Stimulated activated CD4-positive, alpha-beta T cell treated with anti-CD3 and anti-CD28 coated beads, Interleukin-15, amount 100 ng/mL, for 24 hours (primary cell): ENCODE measurements around the gene AGK.
"Not testable (repeated sequence)": the region's sequence is repeated elsewhere in the genome, so short reads cannot be mapped to it uniquely, and the experiment has no call there.

Experiments used
- DNase-seq: peaks from one replicate; pipeline ENCODE4 v3.0.0-alpha.2; 2020

The AGK gene

GRCh38 chr7:141590071-141590470, 38.9 kb downstream of the AGK start:
- no peak for DNase-seq

DNA sequence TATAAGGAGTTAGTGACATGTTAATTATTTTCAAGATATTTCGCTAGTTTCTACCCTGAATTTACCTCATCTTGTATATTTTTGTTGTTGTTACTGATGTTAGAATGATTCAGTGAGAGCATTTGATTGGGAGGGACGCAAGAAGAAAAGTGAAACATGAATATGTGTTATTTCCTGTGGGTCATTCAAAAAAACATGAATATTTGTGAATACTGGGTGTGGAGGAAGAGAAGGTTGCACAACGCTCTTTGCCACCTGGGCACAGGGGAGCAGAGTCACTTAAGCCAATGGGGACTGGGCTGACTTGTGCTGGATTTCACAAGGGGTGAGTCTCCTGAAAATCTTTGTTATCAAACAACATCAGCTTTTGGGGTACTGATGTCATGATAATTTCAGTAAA, 39.5 kb downstream of the AGK start:
- no peak for DNase-seq

DNA sequence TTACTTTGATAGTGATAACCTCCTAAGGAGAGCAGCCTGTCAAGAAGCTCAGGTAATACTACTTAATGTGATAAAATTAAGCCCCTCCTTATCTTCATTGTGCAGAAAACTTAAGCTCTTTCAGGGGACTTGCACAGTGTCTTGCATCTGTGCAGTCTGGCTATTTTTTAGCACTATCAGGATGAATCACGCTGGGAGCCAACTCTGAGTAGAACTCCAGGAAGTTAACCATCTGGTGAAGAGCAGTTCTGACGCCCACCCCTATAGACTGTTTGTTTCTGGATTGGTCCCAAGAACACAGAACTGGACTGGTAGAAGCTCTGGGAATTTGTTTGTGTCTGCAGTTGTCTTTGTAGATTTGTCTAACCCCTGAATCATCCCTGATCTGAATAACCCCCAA, 41.9 kb downstream of the AGK start:
- no peak for DNase-seq

DNA sequence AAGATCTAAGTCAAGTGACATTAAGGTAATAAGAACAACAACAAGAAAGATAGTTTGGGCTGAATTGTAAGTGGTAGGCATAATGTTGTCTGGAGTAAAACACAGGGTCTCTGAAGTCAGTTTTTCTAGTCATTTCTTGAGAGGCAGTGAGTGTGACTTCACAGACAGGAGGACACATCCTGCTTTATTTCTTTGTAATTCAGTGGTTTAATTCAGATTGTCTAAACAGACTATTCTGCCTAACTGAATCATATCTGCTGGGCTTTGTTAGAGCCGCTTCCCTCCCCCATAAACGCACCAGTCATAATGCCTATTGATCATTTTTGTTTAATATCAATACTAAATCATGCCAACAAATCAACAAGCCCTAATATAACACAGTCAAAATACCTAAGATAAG, 46.8 kb downstream of the AGK start:
- no peak for DNase-seq

DNA sequence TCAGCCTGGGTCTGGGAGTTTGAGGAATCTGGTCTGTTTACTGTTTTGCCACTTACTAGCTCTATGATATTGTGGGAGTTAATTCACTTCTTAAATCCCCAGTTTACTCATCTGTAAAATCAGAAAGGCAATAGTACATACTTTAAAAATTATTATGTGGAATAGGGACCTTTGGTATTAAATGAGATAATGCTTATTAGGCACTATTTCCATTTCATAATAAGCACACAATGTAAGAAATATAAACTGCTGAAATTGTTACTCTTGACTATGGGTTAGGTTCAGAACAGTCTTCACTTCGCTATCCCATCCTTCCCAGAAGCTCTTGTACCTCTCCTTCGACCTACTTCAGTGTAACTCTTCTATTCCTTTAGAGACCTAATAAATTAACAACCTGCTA, 47.2 kb downstream of the AGK start:
- DNase-seq, result no peak

GRCh38 chr7:141600168-141601006, 49.2 kb downstream of the AGK start:
- no peak for DNase-seq

GRCh38 chr7:141609576-141609975, 58.4 kb downstream of the AGK start:
- DNase-seq, result no peak

DNA sequence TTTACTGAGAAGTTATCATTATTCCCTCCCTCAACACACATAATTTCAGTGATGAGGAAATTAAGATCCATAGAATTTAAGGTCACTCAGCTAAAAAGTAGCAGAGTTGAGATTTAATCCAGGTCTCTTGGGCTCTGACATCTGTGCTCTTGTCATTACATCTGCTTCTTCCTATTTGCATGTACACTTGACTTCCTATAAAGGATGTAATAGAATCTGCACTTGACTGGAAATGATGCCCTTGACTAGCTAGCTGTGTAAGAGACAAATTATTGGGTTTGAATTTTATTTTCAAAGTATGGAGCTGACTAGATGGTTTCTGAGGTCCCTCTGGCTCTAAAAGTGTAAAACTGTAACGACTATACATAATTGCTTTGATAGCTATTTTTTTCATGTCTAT, 59.5 kb downstream of the AGK start:
- DNase-seq, result no peak

GRCh38 chr7:141612861-141613260, 61.7 kb downstream of the AGK start:
- DNase-seq, result no peak

DNA sequence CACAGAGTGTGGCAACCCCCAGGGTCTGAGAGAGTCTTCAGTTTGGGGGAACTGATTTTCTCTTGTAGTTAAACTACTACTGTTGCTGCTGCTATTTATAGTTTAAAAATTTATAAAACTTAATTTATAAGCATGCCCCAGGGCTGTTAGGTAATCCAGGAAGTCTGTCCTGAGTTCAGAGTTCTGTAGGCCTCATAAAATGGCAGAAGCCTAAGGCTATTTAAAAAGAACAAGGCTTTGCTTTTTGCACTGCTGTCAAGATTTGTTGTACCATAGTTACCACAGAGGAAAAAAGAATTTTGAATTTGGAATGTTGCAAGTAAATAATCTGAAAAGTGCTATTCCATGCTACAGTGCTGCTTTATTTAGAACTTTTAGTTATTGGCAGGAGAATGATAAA, 66.1 kb downstream of the AGK start:
- no peak for DNase-seq

DNA sequence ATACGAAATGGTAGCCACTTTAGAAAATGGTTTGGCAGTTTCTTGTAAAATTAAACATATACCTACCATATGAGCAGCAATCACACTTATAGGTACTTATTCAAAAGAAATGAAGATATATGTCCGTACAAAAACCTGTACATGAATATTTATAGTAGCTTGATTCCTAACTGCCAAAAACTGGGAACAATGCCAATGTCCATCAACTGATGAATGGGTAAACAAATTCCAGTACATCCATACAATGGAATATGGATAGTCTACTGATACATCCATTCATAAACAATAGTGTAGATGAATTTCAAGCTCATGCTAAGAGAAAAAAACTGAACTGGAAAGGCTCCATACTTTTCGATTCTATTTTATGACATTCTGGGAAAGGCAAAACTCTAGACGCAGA, 68.5 kb downstream of the AGK start:
- no peak for DNase-seq

DNA sequence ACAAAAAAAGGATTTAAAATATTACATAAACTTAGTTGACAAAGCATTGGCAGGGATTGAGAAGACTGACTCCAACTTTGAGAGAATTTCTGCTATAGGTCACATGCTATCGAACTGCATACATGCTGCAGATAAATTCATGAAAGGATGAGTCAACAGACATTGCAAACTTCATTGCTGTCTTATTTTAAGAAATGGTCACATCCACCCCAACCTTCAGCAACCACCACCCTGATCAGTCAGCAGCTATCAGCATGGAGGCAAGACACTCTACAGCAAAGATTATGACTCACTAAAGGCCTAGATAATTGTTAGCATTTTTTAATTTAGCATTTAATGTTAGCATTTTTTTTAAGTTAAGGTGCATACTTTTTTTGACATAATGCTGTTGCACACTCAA, 73.6 kb downstream of the AGK start:
- no peak for DNase-seq

- DNase-seq, result no peak
These were observed 79.4 kb downstream of the AGK start for GRCh38 chr7:141630621-141631020.

DNA sequence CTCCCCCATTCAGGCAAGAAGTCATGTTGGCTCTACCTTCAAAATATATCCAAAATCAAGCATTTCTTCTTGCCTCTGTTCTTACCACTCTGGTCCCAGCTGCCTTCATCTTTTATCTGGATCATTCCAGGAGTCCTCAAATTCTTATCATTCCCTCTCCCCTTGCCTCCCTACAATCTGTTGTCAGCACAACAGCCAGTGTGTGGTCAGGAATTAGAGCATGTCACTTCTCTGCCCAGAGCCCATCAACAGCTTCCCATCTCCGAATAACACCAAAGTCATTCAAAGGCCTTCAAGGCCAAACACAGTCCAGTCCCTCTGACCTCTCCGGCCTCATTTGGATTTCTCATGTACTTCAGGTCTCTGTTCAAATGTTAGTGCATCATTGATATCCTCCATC, 80.3 kb downstream of the AGK start:
- DNase-seq, result no peak

- no peak for DNase-seq
These were observed 82.9 kb downstream of the AGK start for GRCh38 chr7:141634065-141634464.

- DNase-seq, result no peak
These were observed 84.8 kb downstream of the AGK start for GRCh38 chr7:141636053-141636452.

DNA sequence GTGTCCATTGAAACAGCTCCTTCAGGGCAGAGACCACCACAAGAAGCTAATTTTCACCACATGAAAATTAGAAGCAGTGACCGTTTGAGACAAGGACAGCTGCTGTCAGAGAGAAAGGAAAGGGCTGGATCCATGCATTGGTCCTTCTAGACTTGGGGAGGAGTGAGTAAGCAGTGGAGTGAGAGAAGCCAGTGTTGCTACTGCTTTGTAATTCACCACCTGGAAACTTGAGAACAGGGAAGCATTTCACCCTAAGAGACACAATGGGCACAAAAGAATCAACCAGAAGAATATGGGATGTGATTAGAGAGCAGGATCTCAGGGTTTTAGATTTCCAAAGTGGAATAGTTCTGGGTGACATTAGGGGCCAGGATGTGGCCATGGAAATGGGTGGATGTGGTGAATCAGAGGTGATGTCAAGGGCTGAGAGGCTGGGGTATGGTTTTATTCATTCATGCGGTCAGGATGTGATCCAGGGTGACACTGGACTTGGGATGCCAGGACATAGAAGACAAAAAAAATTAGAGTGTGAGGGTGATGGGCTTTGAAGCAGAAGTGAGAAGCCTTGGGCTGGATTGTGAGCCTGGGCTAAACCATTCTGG, 89.1 kb downstream of the AGK start:
- no peak for DNase-seq

DNA sequence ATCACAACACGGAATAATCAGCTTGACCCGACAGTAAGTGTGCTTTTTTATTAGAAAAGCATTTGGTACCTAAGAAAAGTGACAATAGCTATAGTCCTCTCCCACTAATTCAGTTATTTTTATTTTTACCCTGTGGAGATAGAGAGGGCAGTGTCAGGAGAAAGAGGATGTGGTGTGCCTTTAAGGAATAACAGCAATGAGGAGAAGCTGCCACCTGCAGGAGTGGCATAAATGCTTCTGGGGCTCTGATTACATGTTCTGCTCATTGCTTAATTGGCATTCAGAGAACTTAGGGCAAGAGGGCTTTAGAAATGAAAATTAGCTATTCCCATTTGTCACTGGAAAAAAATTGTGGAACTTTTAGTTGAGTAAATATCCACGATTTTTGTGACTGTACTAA, 90.7 kb downstream of the AGK start:
- no peak for DNase-seq

DNA sequence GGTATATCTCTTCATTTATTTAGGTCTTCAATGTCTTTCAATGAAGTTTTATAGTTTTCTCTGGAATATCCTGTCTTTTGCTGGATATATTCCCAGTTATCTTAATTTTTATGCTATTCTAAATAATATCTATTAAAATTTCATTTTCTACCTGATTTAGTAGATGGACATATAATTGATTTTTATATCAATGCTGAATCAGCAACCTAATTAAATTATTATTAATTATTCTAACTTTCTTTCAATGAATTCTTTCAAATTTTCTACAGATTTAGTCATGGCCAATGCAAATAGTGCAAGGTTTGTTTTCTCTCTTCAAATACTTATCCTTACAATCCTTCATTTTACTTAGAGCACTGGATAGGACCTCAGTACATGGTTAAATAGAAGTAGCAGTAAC, 94.0 kb downstream of the AGK start:
- DNase-seq, result no peak

- DNase-seq, result no peak
These were observed 95.7 kb downstream of the AGK start for GRCh38 chr7:141646826-141647480.

DNA sequence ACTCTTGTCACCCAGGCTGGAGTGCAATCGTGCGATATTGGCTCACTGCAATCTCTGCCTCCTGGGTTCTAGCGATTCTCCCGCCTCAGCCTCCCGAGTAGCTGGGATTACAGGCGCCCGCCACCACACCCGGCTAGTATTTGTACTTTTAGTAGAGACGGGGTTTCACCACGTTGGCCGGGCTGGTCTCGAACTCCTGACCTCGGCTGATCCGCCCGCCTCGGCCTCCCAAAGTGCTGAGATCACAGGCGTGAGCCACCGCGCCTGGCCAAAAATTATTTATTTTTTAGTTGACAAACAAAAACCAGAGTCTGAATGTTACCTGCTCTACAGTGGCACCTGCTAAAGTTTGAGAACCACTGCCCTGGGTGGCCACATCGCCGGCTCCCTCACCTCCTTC, 96.5 kb downstream of the AGK start:
- not testable (repeated sequence) for DNase-seq

GRCh38 chr7:141648276-141649114, 97.3 kb downstream of the AGK start:
- DNase-seq, result no peak

DNA sequence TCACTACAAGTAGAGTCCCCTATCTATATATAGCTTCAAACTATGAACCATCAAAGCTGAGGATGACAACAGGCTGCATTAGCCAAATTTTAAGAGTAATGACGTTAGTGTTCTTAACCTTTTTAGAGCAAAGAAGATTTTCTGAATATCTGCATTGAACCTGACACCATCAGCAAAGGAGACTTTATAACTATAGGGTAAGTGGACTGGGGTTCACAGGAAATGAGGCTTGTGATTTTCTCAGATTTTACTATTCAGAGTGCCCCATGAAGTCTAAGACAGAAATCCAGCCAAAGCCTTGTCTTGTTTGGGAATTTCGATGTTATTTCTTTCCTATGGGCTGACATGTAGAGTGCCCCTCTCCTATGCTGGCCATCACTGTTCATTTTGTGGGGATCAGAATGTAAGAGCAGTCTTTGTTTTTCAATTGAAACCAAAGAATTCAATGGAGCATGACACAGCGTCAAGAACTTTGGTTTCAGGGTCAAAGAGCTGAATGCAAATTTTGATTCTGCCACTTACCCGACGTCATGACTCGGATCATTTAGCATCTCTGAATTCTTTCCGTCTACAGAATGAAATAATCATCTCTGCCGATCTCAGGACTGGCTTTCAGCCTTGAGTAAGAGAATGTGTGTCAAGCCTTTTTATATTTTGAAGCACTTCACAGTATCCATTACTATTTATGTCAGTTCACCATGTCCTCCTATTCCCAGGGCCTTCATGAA, 98.1 kb downstream of the AGK start:
- DNase-seq, result no peak
